Thoracic aorta (tissue), 2 donors: Measurements from ENCODE around the gene BTBD2. TPM values are rescaled to one million over a fixed set of nuclear protein-coding genes. Genes with fewer than 3 reads are reported as not detected.

Experiments used
- ATAC-seq: fragments of 150-250 bp; one replicate; pipeline ENCODE4 v1.8.0; 2017; ENCODE audit warnings: low read depth; ENCODE audit not compliant: insufficient number of reproducible peaks, low FRiP score
- DNase-seq: peaks from one replicate; pipeline ENCODE4 v3.0.0-alpha.2; 2020; ENCODE audit warnings: low spot score
- H3K27ac ChIP-seq, 2 donors: fragments of 200-600 bp; sonication (generic); 1 replicate in 1 of 2; 2 replicates in 1 of 2; pipeline ENCODE4 v1.5.1; 2016; ENCODE audit warnings: mild to moderate bottlenecking in 2 of 2, moderate library complexity in 2 of 2
- H3K27me3 ChIP-seq: fragments of 200-600 bp; sonication (generic); replicated peaks from 2 replicates; pipeline ENCODE4 v1.6.0; 2016; ENCODE audit warnings: mild to moderate bottlenecking; ENCODE audit not compliant: insufficient read depth
- H3K36me3 ChIP-seq: fragments of 200-600 bp; sonication (generic); one replicate; pipeline ENCODE4 v1.5.1; 2016
- H3K4me1 ChIP-seq, 2 donors: fragments of 200-600 bp; sonication (generic); 1 replicate in 1 of 2; 2 replicates in 1 of 2; pipeline versions ENCODE4 v1.5.1 to v1.6.0; 2016; ENCODE audit warnings: low read depth in 2 of 2, mild to moderate bottlenecking in 1 of 2; ENCODE audit not compliant: control insufficient read depth in 1 of 2
- H3K4me3 ChIP-seq: fragments of 200-600 bp; sonication (generic); 2 replicates; pipeline ENCODE4 v1.5.1; 2016; ENCODE audit warnings: mild to moderate bottlenecking
- H3K9me3 ChIP-seq: fragments of 200-600 bp; sonication (generic); 2 replicates; pipeline ENCODE4 v1.5.1; 2016
- CTCF ChIP-seq: fragments of 200-600 bp; sonication (generic); IDR thresholded peaks from one replicate; pipeline ENCODE4 v1.5.1; 2019; ENCODE audit warnings: antibody characterized with exemption
- total RNA-seq, 2 donors: library from RNA; depleted of rRNA; stranded (reverse); fragments of >200 nt; gene quantifications; one replicate each; pipeline versions ENCODE4 v1.1.0 to v1.2.3, GENCODE V29; 2016

BTBD2 gene
- total RNA-seq, 2 donors from 2014 or later, result 43.2 to 107 TPM

DNA sequence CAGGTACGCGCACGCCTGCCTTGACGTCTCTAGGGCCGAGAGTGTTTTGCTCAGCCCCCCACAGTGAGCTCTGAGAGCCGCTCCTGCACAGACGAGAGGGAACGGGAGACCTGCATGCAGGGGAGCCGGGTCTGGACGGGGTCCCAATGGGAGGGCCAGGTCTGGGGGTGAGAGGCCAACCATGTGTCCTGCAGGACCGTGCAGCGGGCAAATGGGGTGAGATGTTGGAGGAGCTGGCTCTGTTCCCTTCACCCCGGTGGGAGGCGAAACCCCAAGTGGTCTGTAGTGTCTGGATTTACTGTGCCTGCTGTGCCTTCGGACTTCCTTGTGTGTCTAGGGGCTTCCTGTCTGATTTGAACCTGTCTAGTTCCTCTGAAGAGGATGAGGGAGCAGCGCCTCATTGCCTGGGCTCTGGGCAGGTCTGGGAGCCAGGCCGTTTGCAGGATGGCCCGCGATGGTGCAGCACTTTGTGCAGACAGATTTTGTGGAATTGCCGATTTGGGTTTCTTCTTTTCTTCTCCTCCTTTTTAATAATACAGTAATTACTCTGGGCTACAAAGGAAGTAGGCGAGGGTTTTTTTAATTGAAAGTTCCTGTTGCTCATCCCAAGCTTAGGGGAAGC, 72.5 kb downstream of the BTBD2 start:
- H3K9me3 ChIP-seq, result no peaks in the 10 kb centered on the region
- H3K4me3 ChIP-seq, result peak overlapping the region; percentile 77
- no peak for ATAC-seq
- no peaks in the 10 kb centered on the region for H3K27me3 ChIP-seq
- peaks cover 16 to 26% of the 10 kb centered on the region in 2 donors for H3K4me1 ChIP-seq
- H3K36me3 ChIP-seq, result no peaks in the 10 kb centered on the region
- no peak for TF ChIP-seq CTCF
- no peak for DNase-seq
- peak overlapping the region in 1 of 2 donors; percentile 90 for H3K27ac ChIP-seq

GRCh38 chr19:1942078-1942933, 73.2 kb downstream of the BTBD2 start:
- Histone ChIP-seq H3K4me3 (peak overlapping the region; percentile 77), H3K36me3 (no peaks in the 10 kb centered on the region), H3K27ac (peak overlapping the region; percentile 86 to 90), H3K4me1 (peaks cover 16 to 26% of the 10 kb centered on the region in 2 donors), H3K9me3 (no peaks in the 10 kb centered on the region), H3K27me3 (no peaks in the 10 kb centered on the region)
- no peak for TF ChIP-seq CTCF
- no peak for ATAC-seq
- DNase-seq, result no peak

- H3K27me3 ChIP-seq, result no peaks in the 10 kb centered on the region
- H3K9me3 ChIP-seq, result no peaks in the 10 kb centered on the region
- H3K4me3 ChIP-seq, result peak within 1 kb of the TSS; percentile 86
- peak within 1 kb of the TSS; percentile 100 for H3K27ac ChIP-seq
- ATAC-seq, result no peak
- TF ChIP-seq CTCF, result no peak
- no peaks in the 10 kb centered on the region for H3K36me3 ChIP-seq
- H3K4me1 ChIP-seq, result peaks cover 16 to 26% of the 10 kb centered on the region in 2 donors
- DNase-seq, result no peak
Observed at GRCh38 chr19:1941146-1942077, 74.1 kb downstream of the BTBD2 start, which contains the start of gene CSNK1G2. Gene CSNK1G2 (plus strand): TSS chr19:1941172. CDS start chr19:1969773, 28,601 bp downstream.

GRCh38 chr19:1938071-1938470, 77.4 kb downstream of the BTBD2 start:
- H3K4me3 ChIP-seq, result no peak overlapping the region

More at GRCh38 chr19:1938071-1938470, 77.4 kb downstream of the BTBD2 start:
- ATAC-seq (no peak), DNase-seq (no peak)
- no peak for TF ChIP-seq CTCF
- peaks cover 8 to 24% of the 10 kb centered on the region in 2 donors for H3K4me1 ChIP-seq
- no peak overlapping the region for H3K27ac ChIP-seq
- no peaks in the 10 kb centered on the region for H3K36me3 ChIP-seq
- no peaks in the 10 kb centered on the region for H3K27me3 ChIP-seq
- H3K9me3 ChIP-seq, result no peaks in the 10 kb centered on the region
